GM18507 (cell line): ENCODE data around the gene SCGB1D2.

Source experiments
- DNase-seq: peaks from one replicate; pipeline ENCODE4 v3.0.0; 2011; ENCODE audit warnings: low read depth; ENCODE audit not compliant: insufficient read length; ENCODE audit errors: extremely low spot score
- FAIRE-seq: peaks from 2 replicates; lab custom pipeline; 2011; peaks lifted over from hg19 to GRCh38; lab: Jason Lieb, UNC

The SCGB1D2 gene

DNA sequence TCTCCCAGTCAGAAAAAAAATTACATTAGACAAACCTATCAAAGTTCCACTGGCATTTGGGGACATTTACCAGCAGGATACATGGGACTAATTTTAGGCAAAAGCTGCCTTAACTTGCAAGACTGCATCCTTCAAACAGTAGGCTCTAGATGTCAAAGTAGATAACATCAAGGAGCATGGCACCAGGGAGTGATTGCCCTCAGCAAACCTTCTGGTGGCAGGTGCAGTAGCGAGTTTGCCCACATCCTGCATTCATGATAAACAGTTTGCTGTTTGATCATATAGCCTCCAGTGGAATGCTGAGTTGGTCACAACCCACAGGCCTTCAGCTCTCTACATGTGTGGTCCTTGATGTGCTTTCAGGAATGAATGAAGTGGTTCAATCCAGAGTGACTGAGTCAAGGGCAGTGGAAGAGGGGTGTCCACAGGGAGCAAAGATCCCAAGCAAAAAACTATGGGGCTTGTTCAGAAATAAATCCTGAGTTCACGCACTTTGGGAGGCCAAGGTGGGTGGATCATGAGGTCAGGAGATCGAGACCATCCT is 12.0 kb downstream of the SCGB1D2 start:
- FAIRE-seq = no peak
- no peak for DNase-seq

DNA sequence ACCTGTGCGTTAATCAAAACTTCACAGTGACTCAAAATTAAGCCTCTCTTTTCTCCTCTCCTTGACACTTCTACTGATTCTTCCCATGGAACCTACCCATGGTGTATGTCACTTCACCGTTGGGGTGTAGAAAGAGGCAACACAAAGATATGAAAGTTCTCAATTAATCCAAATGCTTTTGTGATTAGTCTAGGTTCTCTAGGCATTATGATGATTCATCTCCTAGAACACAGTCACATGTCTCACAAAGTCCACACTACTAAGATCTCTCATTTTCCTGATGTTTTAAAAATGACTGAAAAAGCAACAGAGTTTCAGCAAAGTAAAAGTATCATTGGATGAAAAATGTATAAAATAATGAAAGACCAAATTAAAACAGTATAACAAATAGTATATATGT is 14.2 kb downstream of the SCGB1D2 start:
- DNase-seq = no peak
- FAIRE-seq = no peak

- FAIRE-seq = no peak
- DNase-seq = no peak
These were observed 18.4 kb downstream of the SCGB1D2 start for GRCh38 chr11:62260261-62260953.

DNA sequence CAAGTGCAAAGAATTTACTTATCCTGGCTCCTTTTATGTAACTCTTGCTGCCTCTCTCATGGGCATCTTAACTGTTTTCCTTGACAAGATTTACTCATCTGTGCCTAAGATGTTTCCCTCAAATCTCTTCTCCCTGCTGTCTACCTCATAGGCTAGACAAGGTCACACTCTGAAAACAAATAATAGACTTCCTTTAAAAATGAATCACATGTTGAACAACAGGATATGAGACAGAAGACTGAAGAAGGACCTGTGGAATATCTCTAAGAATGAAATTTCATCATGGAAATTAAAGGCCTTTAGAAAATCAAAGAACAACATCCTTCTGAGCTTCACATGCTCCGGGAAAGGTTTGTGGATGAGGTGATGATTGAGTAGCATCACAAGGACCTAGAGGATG is 22.0 kb downstream of the SCGB1D2 start:
- DNase-seq (no peak), FAIRE-seq (no peak)

GRCh38 chr11:62266558-62266957 is 24.5 kb downstream of the SCGB1D2 start:
- no peak for DNase-seq
- no peak for FAIRE-seq

- DNase-seq = no peak
- no peak for FAIRE-seq
These were observed 25.0 kb downstream of the SCGB1D2 start for GRCh38 chr11:62267050-62267449.

DNA sequence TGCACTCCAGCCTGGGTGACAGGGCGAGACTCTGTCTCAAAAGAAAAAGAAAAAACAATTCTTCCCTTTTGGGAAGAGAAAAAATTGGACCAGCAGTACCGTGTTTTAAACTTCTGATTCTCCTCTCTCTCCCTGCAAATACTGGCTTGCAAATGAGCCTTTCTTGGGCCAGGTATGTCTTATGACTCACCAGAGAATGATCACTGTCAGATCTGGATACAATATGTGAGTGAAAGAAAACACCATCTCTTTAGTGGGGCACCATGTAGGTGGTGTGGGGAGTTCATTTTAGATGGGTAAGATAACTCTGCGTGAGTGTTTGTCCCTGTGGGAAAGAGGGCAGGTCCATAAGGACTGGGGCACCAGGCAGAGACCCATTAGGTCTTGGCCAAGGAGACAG is 25.5 kb downstream of the SCGB1D2 start:
- no peak for DNase-seq
- FAIRE-seq = no peak

GRCh38 chr11:62269654-62270278 is 27.7 kb downstream of the SCGB1D2 start, which contains the start of gene SCGB2A2:
TSS of gene SCGB2A2 (plus strand) at chr11:62270158. CDS start at chr11:62270217, 59 bp downstream.
- no peak for FAIRE-seq
- DNase-seq = no peak

DNA sequence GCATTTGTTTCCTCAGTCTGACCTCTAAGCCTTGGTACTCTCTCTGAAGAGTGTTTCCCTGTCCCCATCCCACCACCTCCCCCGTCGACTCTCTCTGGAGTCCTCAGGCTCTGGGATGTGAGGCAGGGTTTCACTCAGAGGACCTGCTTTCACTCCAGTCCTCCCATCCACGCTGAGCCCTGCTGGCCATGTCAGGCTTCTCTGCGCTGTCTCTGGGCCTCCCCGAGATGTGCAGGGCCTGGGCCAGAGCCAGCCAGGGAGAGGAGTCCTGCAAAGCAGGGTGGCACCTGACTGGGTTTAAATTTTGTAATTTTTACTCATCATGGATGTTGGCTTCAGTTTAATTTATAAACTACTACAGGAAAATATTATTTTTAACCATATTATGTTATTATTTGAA is 31.2 kb downstream of the SCGB1D2 start:
- no peak for FAIRE-seq

DNA sequence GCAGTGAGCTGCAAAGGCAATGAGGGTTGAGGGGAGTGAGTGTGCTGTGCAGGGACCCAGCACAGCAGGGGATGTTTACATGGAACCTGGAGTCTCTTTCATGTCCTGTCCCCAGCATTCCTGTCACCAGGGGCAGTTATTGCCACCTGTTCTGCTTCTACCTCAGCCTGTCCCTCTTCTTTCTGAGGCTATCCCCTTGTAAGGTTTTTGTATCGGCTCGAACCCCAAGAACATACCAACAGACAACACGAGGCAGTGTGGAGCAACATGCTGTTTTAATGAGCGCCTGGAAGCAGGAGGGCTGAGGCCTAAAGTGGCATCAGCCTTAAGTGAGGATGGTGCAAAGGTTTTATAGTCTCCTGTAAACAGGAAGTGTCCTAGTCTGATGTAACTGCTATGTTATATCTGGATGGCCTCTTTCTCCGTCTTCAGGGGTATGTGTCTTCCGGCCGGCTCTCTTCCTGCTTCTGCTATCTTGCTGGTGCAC is 31.8 kb downstream of the SCGB1D2 start:
- FAIRE-seq = no peak
- DNase-seq = no peak

More for the DNA sequence above, 31.2 kb downstream of the SCGB1D2 start:
- DNase-seq = no peak

DNA sequence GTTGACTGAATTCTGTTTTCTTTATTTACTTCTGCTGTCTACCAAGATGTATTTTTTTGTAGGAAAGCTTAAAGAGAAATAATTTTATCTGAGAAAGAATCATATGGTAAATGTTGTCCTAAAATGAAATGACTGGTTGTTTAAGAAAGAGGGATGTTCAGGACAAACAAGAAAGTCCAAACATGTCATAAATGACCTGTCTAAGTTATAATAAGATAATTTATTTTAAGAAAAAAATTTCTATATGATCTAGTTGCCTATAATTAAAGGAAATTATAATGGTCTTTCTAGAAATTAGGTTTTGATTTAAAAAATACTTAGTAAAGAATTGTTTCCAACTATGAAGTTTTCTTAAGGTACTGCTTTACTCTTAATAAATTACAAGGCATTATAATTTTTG is 38.4 kb downstream of the SCGB1D2 start:
- DNase-seq (no peak), FAIRE-seq (no peak)
